Measurements from ENCODE around the gene DBNL. TPM values are rescaled to one million over a fixed set of nuclear protein-coding genes. Genes with fewer than 3 reads are reported as not detected.

The DBNL gene
- total RNA-seq, 2 donors from 2014 or later = 81.4 to 106 TPM

- no peaks in the 10 kb centered on the region for H3K9me3 ChIP-seq
- peak overlapping the region; percentile 99 for H3K27ac ChIP-seq
- H3K9ac ChIP-seq (ENCODE audit: low read depth in 2 of 2, low read length in 2 of 2) = peak overlapping the region; percentile 14 to 69
- H3K27me3 ChIP-seq = no peaks in the 10 kb centered on the region
- intact Hi-C loops (cut with DNase I) = loop anchor here (5.0 kb wide), 1 partner anchor 41 kb away; the partner anchor contains the start of gene POLD2
- peaks cover 25% of the 10 kb centered on the region for H3K36me3 ChIP-seq
- DNase-seq = no peak
- no peak for TF ChIP-seq CTCF (IDR thresholded peaks at IDR 0.05)
- peak overlapping the region; percentile 82 for H3K4me3 ChIP-seq
- peaks cover 7% of the 10 kb centered on the region for H3K4me1 ChIP-seq
These were observed 36.8 kb downstream of the DBNL start for GRCh38 chr7:44081266-44081748.

- no peaks in the 10 kb centered on the region for H3K9me3 ChIP-seq
- TF ChIP-seq CTCF (IDR thresholded peaks at IDR 0.05) = no peak
- H3K4me1 ChIP-seq = peaks cover 7% of the 10 kb centered on the region
- DNase-seq = peak; percentile 98
- no peaks in the 10 kb centered on the region for H3K27me3 ChIP-seq
- H3K9ac ChIP-seq (ENCODE audit: low read depth in 2 of 2, low read length in 2 of 2) = peak overlapping the region in 1 of 2 donors; percentile 68
- H3K36me3 ChIP-seq = peaks cover 23% of the 10 kb centered on the region
- H3K4me3 ChIP-seq = peak overlapping the region; percentile 82
- intact Hi-C loops (cut with DNase I) = loop anchor here (5.0 kb wide), 1 partner anchor 40 kb away; the partner anchor contains the start of gene POLD2
- H3K27ac ChIP-seq = peak overlapping the region; percentile 99
These were observed 38.2 kb downstream of the DBNL start for GRCh38 chr7:44082541-44083207.

GRCh38 chr7:44083796-44084195, 39.3 kb downstream of the DBNL start:
- no peak for TF ChIP-seq CTCF (IDR thresholded peaks at IDR 0.05)
- Histone ChIP-seq H3K9ac (ENCODE audit: low read depth in 2 of 2, low read length in 2 of 2) (no peak overlapping the region), H3K9me3 (no peaks in the 10 kb centered on the region), H3K4me3 (no peak overlapping the region), H3K36me3 (peaks cover 12% of the 10 kb centered on the region), H3K27me3 (no peaks in the 10 kb centered on the region), H3K27ac (no peak overlapping the region), H3K4me1 (peaks cover 7% of the 10 kb centered on the region)
- no peak for DNase-seq
- intact Hi-C loops (cut with DNase I) = loop anchor here (5.0 kb wide), 1 partner anchor 39 kb away; the partner anchor contains the start of gene POLD2

GRCh38 chr7:44084701-44085100, 40.2 kb downstream of the DBNL start:
- Histone ChIP-seq H3K4me3 (no peak overlapping the region), H3K4me1 (peaks cover 7% of the 10 kb centered on the region), H3K9me3 (no peaks in the 10 kb centered on the region), H3K36me3 (peaks cover 4% of the 10 kb centered on the region), H3K27me3 (no peaks in the 10 kb centered on the region), H3K9ac (ENCODE audit: low read depth in 2 of 2, low read length in 2 of 2) (no peak overlapping the region), H3K27ac (no peak overlapping the region)
- intact Hi-C loops (cut with DNase I) = loop anchor here (5.0 kb wide), 1 partner anchor 38 kb away; the partner anchor contains the start of gene POLD2
- DNase-seq = no peak
- TF ChIP-seq CTCF (IDR thresholded peaks at IDR 0.05) = no peak

GRCh38 chr7:44085546-44085945, 41.0 kb downstream of the DBNL start:
- no peak overlapping the region for H3K9ac ChIP-seq (ENCODE audit: low read depth in 2 of 2, low read length in 2 of 2)
- no peak for DNase-seq
- peaks cover 7% of the 10 kb centered on the region for H3K4me1 ChIP-seq
- no peaks in the 10 kb centered on the region for H3K27me3 ChIP-seq
- H3K36me3 ChIP-seq = no peaks in the 10 kb centered on the region
- no peak overlapping the region for H3K4me3 ChIP-seq
- TF ChIP-seq CTCF (IDR thresholded peaks at IDR 0.05) = no peak
- H3K27ac ChIP-seq = no peak overlapping the region
- H3K9me3 ChIP-seq = no peaks in the 10 kb centered on the region
- intact Hi-C loops (cut with DNase I) = no loop called here
